ENCODE data around the gene GPR39. TPM values are rescaled to one million over a fixed set of nuclear protein-coding genes. Genes with fewer than 3 reads are reported as not detected.

The GPR39 gene
- total and polyA plus RNA-seq, 9 donors = 0.08 to 2.0 (median 0.42) TPM; not detected in 2

- H3K4me1 ChIP-seq (ENCODE audit: insufficient read depth) = no peaks in the 10 kb centered on the region
- no peaks in the 10 kb centered on the region for H3K9me3 ChIP-seq
- no peak overlapping the region for H3K4me3 ChIP-seq
- intact Hi-C loops (cut with DNase I) = no loop called here
- H3K36me3 ChIP-seq = no peaks in the 10 kb centered on the region
- no peak for TF ChIP-seq POLR2A (IDR thresholded peaks at IDR 0.05)
- no peak for TF ChIP-seq EP300 (IDR thresholded peaks at IDR 0.05)
- no peak for TF ChIP-seq CTCF (IDR thresholded peaks at IDR 0.05)
- 97 to 98% (median 97%) methylated on average over 2 of the region's 2 CpGs for WGBS, 3 donors
- no peaks in the 10 kb centered on the region for H3K27me3 ChIP-seq
- DNase-seq = no peak
- H3K27ac ChIP-seq = no peak overlapping the region
Measured at GRCh38 chr2:132633635-132634034, 217.0 kb downstream of the GPR39 start.

- TF ChIP-seq CTCF (IDR thresholded peaks at IDR 0.05) = no peak
- no peak for TF ChIP-seq POLR2A (IDR thresholded peaks at IDR 0.05)
- TF ChIP-seq EP300 (IDR thresholded peaks at IDR 0.05) = no peak
- H3K36me3 ChIP-seq = no peaks in the 10 kb centered on the region
- no peaks in the 10 kb centered on the region for H3K4me1 ChIP-seq (ENCODE audit: insufficient read depth)
- intact Hi-C loops (cut with DNase I) = no loop called here
- H3K9me3 ChIP-seq = no peaks in the 10 kb centered on the region
- 26 to 44% (median 27%) methylated on average over 1 of the region's 1 CpG for WGBS, 3 donors
- DNase-seq = no peak
- H3K27me3 ChIP-seq = no peaks in the 10 kb centered on the region
- no peak overlapping the region for H3K4me3 ChIP-seq
- no peak overlapping the region for H3K27ac ChIP-seq
Measured at GRCh38 chr2:132636346-132636745, 219.7 kb downstream of the GPR39 start.

DNA sequence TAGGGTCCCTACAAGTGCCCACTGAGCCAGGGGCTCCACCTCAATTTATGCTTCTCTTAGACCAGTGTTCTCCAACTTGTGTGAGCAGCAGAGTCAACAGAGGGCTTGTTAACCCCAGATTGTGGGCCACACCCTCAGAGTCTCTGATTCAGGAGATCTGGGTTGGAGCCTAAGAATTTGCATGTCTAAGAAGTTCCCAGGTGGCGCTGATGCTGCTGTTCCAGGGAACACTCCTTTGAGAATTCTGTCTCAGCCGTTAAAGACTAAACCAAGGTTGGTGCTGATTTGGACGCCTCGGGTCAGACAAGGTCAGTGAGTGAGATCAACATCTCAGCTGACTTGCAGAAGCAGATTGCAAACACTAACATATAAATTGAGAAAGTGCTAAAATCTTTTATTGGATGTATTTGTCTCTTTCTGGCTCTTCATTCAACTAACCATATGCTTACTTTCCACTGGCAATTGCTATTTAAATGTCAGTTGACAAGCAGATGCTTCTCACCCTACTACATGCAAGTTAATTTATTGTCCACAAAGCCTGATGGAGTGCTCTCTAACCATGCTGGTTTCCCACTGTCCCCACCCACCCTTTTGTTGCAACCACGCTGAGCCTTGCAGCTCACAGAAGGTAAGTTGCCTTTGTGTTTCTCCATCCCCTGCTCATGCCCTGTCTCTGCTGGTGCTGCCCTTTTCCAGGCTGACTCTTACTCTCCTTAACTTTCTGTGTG lies 221.9 kb downstream of the GPR39 start:
- no peaks in the 10 kb centered on the region for H3K36me3 ChIP-seq
- H3K4me3 ChIP-seq = no peak overlapping the region
- H3K27me3 ChIP-seq = no peaks in the 10 kb centered on the region
- no peaks in the 10 kb centered on the region for H3K9me3 ChIP-seq
- DNase-seq = no peak
- intact Hi-C loops (cut with DNase I) = no loop called here
- no peaks in the 10 kb centered on the region for H3K4me1 ChIP-seq (ENCODE audit: insufficient read depth)
- H3K27ac ChIP-seq = no peak overlapping the region
- WGBS, 3 donors = 85 to 87% (median 87%) methylated on average over 5 of the region's 5 CpGs
- no peak for TF ChIP-seq CTCF (IDR thresholded peaks at IDR 0.05)
- no peak for TF ChIP-seq EP300 (IDR thresholded peaks at IDR 0.05)
- TF ChIP-seq POLR2A (IDR thresholded peaks at IDR 0.05) = no peak

DNA sequence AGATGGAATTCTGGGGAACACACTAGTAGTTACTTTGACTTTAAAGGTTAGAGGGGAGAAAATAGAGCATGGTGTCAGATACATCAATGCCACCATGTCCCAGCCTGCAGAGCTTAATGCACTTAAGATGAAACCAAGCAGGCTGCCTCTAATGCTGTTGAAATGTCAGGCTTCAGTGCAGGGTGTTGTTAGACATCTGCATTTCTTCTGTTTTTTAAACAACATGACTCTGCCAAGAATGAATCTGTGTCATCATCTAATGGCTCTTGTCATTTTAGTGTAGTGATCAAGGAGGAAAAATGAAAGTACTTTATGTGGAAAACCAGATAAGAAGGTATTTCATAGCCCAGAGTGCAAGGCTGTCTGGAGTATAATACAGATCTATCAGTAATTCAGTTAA lies 223.5 kb downstream of the GPR39 start:
- no peaks in the 10 kb centered on the region for H3K36me3 ChIP-seq
- no peak overlapping the region for H3K27ac ChIP-seq
- H3K4me3 ChIP-seq = no peak overlapping the region
- TF ChIP-seq EP300 (IDR thresholded peaks at IDR 0.05) (no peak), POLR2A (IDR thresholded peaks at IDR 0.05) (no peak), CTCF (IDR thresholded peaks at IDR 0.05) (no peak)
- no peaks in the 10 kb centered on the region for H3K4me1 ChIP-seq (ENCODE audit: insufficient read depth)
- no peaks in the 10 kb centered on the region for H3K9me3 ChIP-seq
- intact Hi-C loops (cut with DNase I) = no loop called here
- DNase-seq = no peak
- H3K27me3 ChIP-seq = no peaks in the 10 kb centered on the region
